OCI-LY1 (cell line): ENCODE measurements around the gene SAMD11.

ENCODE experiments used
- H2AFZ ChIP-seq: fragments of 200-600 bp; sonication (generic), shearing (Covaris generic); 2 replicates; pipeline ENCODE4 v1.6.0; 2014; ENCODE audit warnings: antibody characterized with exemption, mild to moderate bottlenecking, low read length
- H3F3A ChIP-seq: fragments of 200-600 bp; sonication (generic), shearing (Covaris generic); 2 replicates; pipeline ENCODE4 v1.6.0; 2014; ENCODE audit warnings: mild to moderate bottlenecking, antibody characterized with exemption, low read length, moderate library complexity; ENCODE audit not compliant: insufficient read depth
- H3K27ac ChIP-seq: fragments of 200-600 bp; sonication (generic); 2 replicates; pipeline ENCODE4 v1.5.1; 2014; ENCODE audit warnings: low read length, mixed run types, mild to moderate bottlenecking, low read depth; ENCODE audit not compliant: poor library complexity, severe bottlenecking
- H3K27me3 ChIP-seq: fragments of 200-600 bp; sonication (generic); 2 replicates; pipeline ENCODE4 v1.6.0; 2014; ENCODE audit warnings: antibody characterized with exemption, mild to moderate bottlenecking, low read length, moderate library complexity; ENCODE audit not compliant: insufficient read depth
- H3K36me3 ChIP-seq: fragments of 200-600 bp; sonication (generic); 2 replicates; pipeline ENCODE4 v1.6.1; 2014; ENCODE audit warnings: mild to moderate bottlenecking, antibody characterized with exemption, low read length, moderate library complexity, mixed read lengths; ENCODE audit not compliant: insufficient read depth
- H3K4me1 ChIP-seq: fragments of 200-600 bp; sonication (generic); 2 replicates; pipeline ENCODE4 v1.5.1; 2014; ENCODE audit warnings: mild to moderate bottlenecking, low read length, moderate library complexity; ENCODE audit not compliant: insufficient read depth, severe bottlenecking
- H3K4me2 ChIP-seq: fragments of 200-600 bp; sonication (generic), shearing (Covaris generic); 2 replicates; pipeline ENCODE4 v1.6.1; 2014; ENCODE audit warnings: low read length
- H3K4me3 ChIP-seq: fragments of 200-600 bp; sonication (generic); 2 replicates; pipeline ENCODE4 v1.5.1; 2014; ENCODE audit warnings: low read length, low read depth, mild to moderate bottlenecking, mixed read lengths; ENCODE audit not compliant: poor library complexity, severe bottlenecking
- H3K79me2 ChIP-seq: fragments of 200-600 bp; shearing (Covaris generic); 2 replicates; pipeline ENCODE4 v1.6.1; 2016; ENCODE audit warnings: mixed run types, low read length, mixed read lengths; ENCODE audit not compliant: insufficient read depth
- H3K9ac ChIP-seq: fragments of 200-600 bp; sonication (generic), shearing (Covaris generic); 2 replicates; pipeline ENCODE4 v1.6.1; 2014; ENCODE audit warnings: mild to moderate bottlenecking, low read length, mixed read lengths
- H3K9me2 ChIP-seq: fragments of 200-600 bp; sonication (generic), shearing (Covaris generic); 2 replicates; pipeline ENCODE4 v1.6.1; 2014; ENCODE audit warnings: low read depth, mild to moderate bottlenecking, low read length, mixed read lengths
- H3K9me3 ChIP-seq: fragments of 200-600 bp; shearing (Covaris generic); 2 replicates; pipeline ENCODE4 v1.6.1; 2014; ENCODE audit warnings: low read length, mixed read lengths
- H4K20me1 ChIP-seq: fragments of 200-600 bp; sonication (generic), shearing (Covaris generic); 2 replicates; pipeline ENCODE4 v1.6.0; 2016; ENCODE audit warnings: mild to moderate bottlenecking, low read length; ENCODE audit not compliant: insufficient read depth
- EZH2 ChIP-seq: fragments of 200-600 bp; sonication (generic), shearing (Covaris generic); IDR thresholded peaks from 2 replicates; pipeline ENCODE4 v1.8.0; 2017; ENCODE audit warnings: borderline replicate concordance, mixed run types, mild to moderate bottlenecking, antibody characterized with exemption, low read length, moderate library complexity, mixed read lengths
- TF ChIP-seq, protein P1 (sequence below): fragments of 200-600 bp; sonication (generic), shearing (Covaris generic); IDR thresholded peaks from 2 replicates; pipeline ENCODE4 v1.5.1; 2017; ENCODE audit warnings: mild to moderate bottlenecking, antibody characterized with exemption, low read length, moderate library complexity, mixed read lengths

The SAMD11 gene

DNA sequence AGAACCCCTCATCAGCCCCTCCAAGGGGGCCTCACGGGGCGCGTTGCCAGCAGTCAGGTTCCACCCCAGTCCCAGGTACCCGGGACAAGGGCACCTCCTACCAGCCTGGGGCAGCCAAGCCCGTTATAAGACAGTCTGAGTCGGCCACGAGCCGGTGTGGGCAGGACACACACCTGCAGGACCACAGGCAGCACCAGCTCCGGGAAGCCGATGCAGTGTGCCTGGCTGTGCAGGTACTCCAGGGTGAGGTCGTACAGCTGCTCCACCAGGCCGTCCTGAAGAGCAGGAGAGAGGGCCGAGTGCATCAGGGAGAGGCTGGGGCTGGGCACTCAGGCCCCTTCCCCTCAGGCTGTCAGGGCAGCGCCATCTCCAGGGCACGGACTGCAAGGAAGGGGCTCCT lies 24.2 kb downstream of the SAMD11 start:
- Histone ChIP-seq H3K9me3 (no peaks in the 10 kb centered on the region), H3K4me2 (no peak overlapping the region), H3K27me3 (no peaks in the 10 kb centered on the region), H3K9me2 (no peaks in the 10 kb centered on the region), H3K27ac (no peak overlapping the region), H3K9ac (no peak overlapping the region), H3K36me3 (peaks cover 95% of the 10 kb centered on the region), H3K79me2 (no peaks in the 10 kb centered on the region), H3K4me1 (no peaks in the 10 kb centered on the region), H4K20me1 (no peaks in the 10 kb centered on the region), H3F3A (no peaks in the 10 kb centered on the region), H3K4me3 (no peak overlapping the region), H2AFZ (no peak overlapping the region)
- TF ChIP-seq, protein P1, sequence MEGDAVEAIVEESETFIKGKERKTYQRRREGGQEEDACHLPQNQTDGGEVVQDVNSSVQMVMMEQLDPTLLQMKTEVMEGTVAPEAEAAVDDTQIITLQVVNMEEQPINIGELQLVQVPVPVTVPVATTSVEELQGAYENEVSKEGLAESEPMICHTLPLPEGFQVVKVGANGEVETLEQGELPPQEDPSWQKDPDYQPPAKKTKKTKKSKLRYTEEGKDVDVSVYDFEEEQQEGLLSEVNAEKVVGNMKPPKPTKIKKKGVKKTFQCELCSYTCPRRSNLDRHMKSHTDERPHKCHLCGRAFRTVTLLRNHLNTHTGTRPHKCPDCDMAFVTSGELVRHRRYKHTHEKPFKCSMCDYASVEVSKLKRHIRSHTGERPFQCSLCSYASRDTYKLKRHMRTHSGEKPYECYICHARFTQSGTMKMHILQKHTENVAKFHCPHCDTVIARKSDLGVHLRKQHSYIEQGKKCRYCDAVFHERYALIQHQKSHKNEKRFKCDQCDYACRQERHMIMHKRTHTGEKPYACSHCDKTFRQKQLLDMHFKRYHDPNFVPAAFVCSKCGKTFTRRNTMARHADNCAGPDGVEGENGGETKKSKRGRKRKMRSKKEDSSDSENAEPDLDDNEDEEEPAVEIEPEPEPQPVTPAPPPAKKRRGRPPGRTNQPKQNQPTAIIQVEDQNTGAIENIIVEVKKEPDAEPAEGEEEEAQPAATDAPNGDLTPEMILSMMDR: no peak
- TF ChIP-seq EZH2: no peak

DNA sequence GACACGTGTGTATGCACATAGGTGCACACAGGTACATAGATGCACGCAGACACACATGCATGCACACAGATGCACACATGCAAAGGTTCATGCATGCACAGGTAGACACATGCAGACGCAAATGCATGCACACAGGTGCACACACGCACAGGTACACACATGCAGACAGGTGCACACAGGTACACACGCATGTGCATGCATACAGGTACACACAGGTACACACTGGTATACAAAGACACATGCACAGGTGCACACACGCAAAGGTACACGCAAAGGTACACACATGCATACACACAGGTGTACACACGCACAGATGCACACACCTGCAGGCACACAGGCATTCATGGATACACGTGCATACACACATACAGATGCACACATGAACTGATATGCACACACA lies 26.5 kb downstream of the SAMD11 start:
- Histone ChIP-seq H3K9me3 (no peaks in the 10 kb centered on the region), H3K36me3 (peaks cover 98% of the 10 kb centered on the region), H3K4me1 (no peaks in the 10 kb centered on the region), H2AFZ (no peak overlapping the region), H3K4me2 (no peak overlapping the region), H4K20me1 (no peaks in the 10 kb centered on the region), H3K79me2 (no peaks in the 10 kb centered on the region), H3K9me2 (no peaks in the 10 kb centered on the region), H3K27me3 (no peaks in the 10 kb centered on the region), H3K4me3 (no peak overlapping the region), H3F3A (no peaks in the 10 kb centered on the region), H3K27ac (no peak overlapping the region), H3K9ac (no peak overlapping the region)
- TF ChIP-seq, protein P1: no peak

DNA sequence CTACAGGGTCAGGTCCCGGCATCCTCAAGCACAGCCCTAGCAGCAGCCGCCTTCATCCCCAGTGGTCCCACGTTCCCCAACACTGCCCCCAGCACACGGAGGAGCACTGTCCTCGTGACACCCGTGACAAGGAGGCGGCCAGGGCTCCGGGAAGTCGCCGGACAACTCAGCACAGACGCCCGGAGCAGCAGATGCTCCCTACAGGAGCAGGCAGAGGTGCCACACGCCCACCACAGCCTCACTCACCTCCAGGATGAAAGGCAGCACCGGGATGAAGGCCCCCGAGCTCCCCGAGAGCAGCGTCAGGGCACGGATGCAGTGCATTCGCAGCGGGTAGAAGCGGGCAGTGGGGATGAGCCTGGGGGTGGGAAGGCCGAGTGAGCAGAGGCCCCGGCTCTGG lies 27.2 kb downstream of the SAMD11 start:
- no peaks in the 10 kb centered on the region for H4K20me1 ChIP-seq
- TF ChIP-seq, protein P1: no peak
- no peak for TF ChIP-seq EZH2
- H3K4me3 ChIP-seq: no peak overlapping the region
- H3K4me2 ChIP-seq: no peak overlapping the region
- no peak overlapping the region for H3K27ac ChIP-seq
- no peaks in the 10 kb centered on the region for H3K4me1 ChIP-seq
- no peak overlapping the region for H2AFZ ChIP-seq
- peaks cover 98% of the 10 kb centered on the region for H3K36me3 ChIP-seq
- H3K27me3 ChIP-seq: no peaks in the 10 kb centered on the region
- no peaks in the 10 kb centered on the region for H3K79me2 ChIP-seq
- H3F3A ChIP-seq: no peaks in the 10 kb centered on the region
- no peak overlapping the region for H3K9ac ChIP-seq
- no peaks in the 10 kb centered on the region for H3K9me3 ChIP-seq
- H3K9me2 ChIP-seq: no peaks in the 10 kb centered on the region
